ENCODE results near the gene PSMD9.
"Not testable (repeated sequence)": the region's sequence is repeated elsewhere in the genome, so short reads cannot be mapped to it uniquely, and the experiment has no call there.

PSMD9 gene

GRCh38 chr12:121874071-121874470 lies 14.5 kb upstream of the PSMD9 start:
- H2BK5ac ChIP-seq (ENCODE audit: low read depth, low read length, poor library complexity), result no peak overlapping the region
- no CpG with 5 or more reads among the region's 6 CpGs for WGBS (ENCODE audit: extremely low coverage, insufficient coverage, insufficient read length)
- H3K4me3 ChIP-seq (ENCODE audit: low read depth, low read length), result no peak overlapping the region
- H4K12ac ChIP-seq (ENCODE audit: low read depth, low read length), result no peak overlapping the region
- no peak overlapping the region for H4K91ac ChIP-seq (ENCODE audit: low read depth, low read length)
- H2AFZ ChIP-seq (ENCODE audit: insufficient read depth, low read length, poor library complexity), result no peak overlapping the region
- no peaks in the 10 kb centered on the region for H3K27me3 ChIP-seq (ENCODE audit: insufficient read depth, low read length)
- no peaks in the 10 kb centered on the region for H3K79me1 ChIP-seq (ENCODE audit: low read length)
- no peak overlapping the region for H3K27ac ChIP-seq (ENCODE audit: low read depth, low read length)
- H2AK5ac ChIP-seq (ENCODE audit: low read length), result no peak overlapping the region
- no peak overlapping the region for H3K9ac ChIP-seq (ENCODE audit: low read length)
- no peaks in the 10 kb centered on the region for H3K79me2 ChIP-seq (ENCODE audit: control insufficient read depth, insufficient read depth, low read length, poor library complexity)
- H2BK12ac ChIP-seq (ENCODE audit: low read length), result no peak overlapping the region
- H3K9me3 ChIP-seq (ENCODE audit: insufficient read depth, low read depth, low read length), result no peaks in the 10 kb centered on the region
- H3K4me2 ChIP-seq (ENCODE audit: low read length), result no peak overlapping the region
- no peak for DNase-seq
- H4K8ac ChIP-seq (ENCODE audit: low read depth, low read length), result no peak overlapping the region
- no peak overlapping the region for H3K23ac ChIP-seq (ENCODE audit: low read length)
- no peaks in the 10 kb centered on the region for H3K36me3 ChIP-seq (ENCODE audit: control insufficient read depth in 1 of 2, insufficient read depth in 2 of 2, low read length in 2 of 2)
- H3K4me1 ChIP-seq (ENCODE audit: control insufficient read depth in 1 of 2, insufficient read depth in 2 of 2, low read length in 2 of 2), result peaks cover 0 to 2% of the 10 kb centered on the region in 2 experiments
- H2BK120ac ChIP-seq (ENCODE audit: insufficient read depth, low read length, poor library complexity), result no peak overlapping the region
- no peak overlapping the region for H3K18ac ChIP-seq (ENCODE audit: low read length)
- no peak overlapping the region for H3K14ac ChIP-seq (ENCODE audit: low read length)
- H3K4ac ChIP-seq (ENCODE audit: low read depth, low read length), result no peak overlapping the region

GRCh38 chr12:121875582-121875981 lies 13.0 kb upstream of the PSMD9 start:
- no CpG with 5 or more reads among the region's 6 CpGs for WGBS (ENCODE audit: extremely low coverage, insufficient coverage, insufficient read length)
- H2BK5ac ChIP-seq (ENCODE audit: low read depth, low read length, poor library complexity), result no peak overlapping the region
- H3K4me1 ChIP-seq (ENCODE audit: control insufficient read depth in 1 of 2, insufficient read depth in 2 of 2, low read length in 2 of 2), result peaks cover 0 to 2% of the 10 kb centered on the region in 2 experiments
- H3K14ac ChIP-seq (ENCODE audit: low read length), result no peak overlapping the region
- no peak overlapping the region for H3K4me2 ChIP-seq (ENCODE audit: low read length)
- no peak overlapping the region for H3K4me3 ChIP-seq (ENCODE audit: low read depth, low read length)
- H2AFZ ChIP-seq (ENCODE audit: insufficient read depth, low read length, poor library complexity), result no peak overlapping the region
- H2BK120ac ChIP-seq (ENCODE audit: insufficient read depth, low read length, poor library complexity), result no peak overlapping the region
- H3K27me3 ChIP-seq (ENCODE audit: insufficient read depth, low read length), result no peaks in the 10 kb centered on the region
- DNase-seq, result no peak
- H3K79me1 ChIP-seq (ENCODE audit: low read length), result no peaks in the 10 kb centered on the region
- no peaks in the 10 kb centered on the region for H3K79me2 ChIP-seq (ENCODE audit: control insufficient read depth, insufficient read depth, low read length, poor library complexity)
- no peak overlapping the region for H2BK12ac ChIP-seq (ENCODE audit: low read length)
- H3K18ac ChIP-seq (ENCODE audit: low read length), result no peak overlapping the region
- no peaks in the 10 kb centered on the region for H3K36me3 ChIP-seq (ENCODE audit: control insufficient read depth in 1 of 2, insufficient read depth in 2 of 2, low read length in 2 of 2)
- no peak overlapping the region for H4K8ac ChIP-seq (ENCODE audit: low read depth, low read length)
- no peak overlapping the region for H3K27ac ChIP-seq (ENCODE audit: low read depth, low read length)
- H4K91ac ChIP-seq (ENCODE audit: low read depth, low read length), result peak overlapping the region; percentile 24
- H3K4ac ChIP-seq (ENCODE audit: low read depth, low read length), result no peak overlapping the region
- no peak overlapping the region for H2AK5ac ChIP-seq (ENCODE audit: low read length)
- no peaks in the 10 kb centered on the region for H3K9me3 ChIP-seq (ENCODE audit: insufficient read depth, low read depth, low read length)
- H4K12ac ChIP-seq (ENCODE audit: low read depth, low read length), result no peak overlapping the region
- no peak overlapping the region for H3K9ac ChIP-seq (ENCODE audit: low read length)
- no peak overlapping the region for H3K23ac ChIP-seq (ENCODE audit: low read length)

GRCh38 chr12:121876080-121876447 lies 12.5 kb upstream of the PSMD9 start:
- H3K4me3 ChIP-seq (ENCODE audit: low read depth, low read length); H3K18ac ChIP-seq (ENCODE audit: low read length); DNase-seq; H3K4me1 ChIP-seq (ENCODE audit: control insufficient read depth in 1 of 2, insufficient read depth in 2 of 2, low read length in 2 of 2); H4K12ac ChIP-seq (ENCODE audit: low read depth, low read length); H3K27ac ChIP-seq (ENCODE audit: low read depth, low read length); H2BK120ac ChIP-seq (ENCODE audit: insufficient read depth, low read length, poor library complexity); H2AK5ac ChIP-seq (ENCODE audit: low read length); H3K4ac ChIP-seq (ENCODE audit: low read depth, low read length); H3K79me1 ChIP-seq (ENCODE audit: low read length); H3K23ac ChIP-seq (ENCODE audit: low read length); H3K27me3 ChIP-seq (ENCODE audit: insufficient read depth, low read length); H3K9me3 ChIP-seq (ENCODE audit: insufficient read depth, low read depth, low read length); H3K36me3 ChIP-seq (ENCODE audit: control insufficient read depth in 1 of 2, insufficient read depth in 2 of 2, low read length in 2 of 2); H4K8ac ChIP-seq (ENCODE audit: low read depth, low read length); H3K9ac ChIP-seq (ENCODE audit: low read length); H3K79me2 ChIP-seq (ENCODE audit: control insufficient read depth, insufficient read depth, low read length, poor library complexity); H2AFZ ChIP-seq (ENCODE audit: insufficient read depth, low read length, poor library complexity); H3K4me2 ChIP-seq (ENCODE audit: low read length); H2BK5ac ChIP-seq (ENCODE audit: low read depth, low read length, poor library complexity); H2BK12ac ChIP-seq (ENCODE audit: low read length); H3K14ac ChIP-seq (ENCODE audit: low read length): not testable (repeated sequence)
- H4K91ac ChIP-seq (ENCODE audit: low read depth, low read length), result peak overlapping the region; percentile 24
- WGBS (ENCODE audit: extremely low coverage, insufficient coverage, insufficient read length), result no CpG with 5 or more reads among the region's 8 CpGs

DNA sequence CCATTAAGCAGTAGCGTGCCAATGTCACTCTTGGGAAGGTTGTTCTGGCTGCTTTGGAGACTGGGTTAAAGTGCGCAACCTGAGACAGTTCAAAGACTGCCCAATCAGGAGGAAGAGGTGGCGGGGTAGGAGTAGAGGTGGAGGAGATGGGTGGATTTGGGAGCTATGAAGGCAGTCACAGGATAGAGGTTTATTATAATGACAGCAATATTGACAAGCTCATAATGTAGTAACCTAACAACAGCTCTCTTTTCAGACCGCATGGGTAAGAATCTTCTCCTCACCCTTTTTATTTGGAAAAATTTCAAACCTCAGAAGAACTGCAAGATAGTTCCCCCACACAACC lies 5.3 kb upstream of the PSMD9 start:
- no CpG with 5 or more reads among the region's 4 CpGs for WGBS (ENCODE audit: extremely low coverage, insufficient coverage, insufficient read length)
- Histone ChIP-seq H3K9me3 (ENCODE audit: insufficient read depth, low read depth, low read length) (no peaks in the 10 kb centered on the region), H4K91ac (ENCODE audit: low read depth, low read length) (no peak overlapping the region), H3K4me2 (ENCODE audit: low read length) (no peak overlapping the region), H3K9ac (ENCODE audit: low read length) (no peak overlapping the region), H2BK12ac (ENCODE audit: low read length) (no peak overlapping the region), H3K23ac (ENCODE audit: low read length) (no peak overlapping the region), H3K14ac (ENCODE audit: low read length) (no peak overlapping the region), H2BK120ac (ENCODE audit: insufficient read depth, low read length, poor library complexity) (no peak overlapping the region), H3K27ac (ENCODE audit: low read depth, low read length) (no peak overlapping the region), H3K79me1 (ENCODE audit: low read length) (peaks cover 2% of the 10 kb centered on the region), H2AK5ac (ENCODE audit: low read length) (no peak overlapping the region), H2BK5ac (ENCODE audit: low read depth, low read length, poor library complexity) (no peak overlapping the region), H3K4me1 (ENCODE audit: control insufficient read depth in 1 of 2, insufficient read depth in 2 of 2, low read length in 2 of 2) (peaks cover 2 to 3% of the 10 kb centered on the region in 2 experiments), H3K27me3 (ENCODE audit: insufficient read depth, low read length) (no peaks in the 10 kb centered on the region), H4K8ac (ENCODE audit: low read depth, low read length) (no peak overlapping the region), H2AFZ (ENCODE audit: insufficient read depth, low read length, poor library complexity) (no peak overlapping the region), H3K4ac (ENCODE audit: low read depth, low read length) (no peak overlapping the region), H3K4me3 (ENCODE audit: low read depth, low read length) (no peak overlapping the region), H4K12ac (ENCODE audit: low read depth, low read length) (no peak overlapping the region), H3K36me3 (ENCODE audit: control insufficient read depth in 1 of 2, insufficient read depth in 2 of 2, low read length in 2 of 2) (no peaks in the 10 kb centered on the region), H3K79me2 (ENCODE audit: control insufficient read depth, insufficient read depth, low read length, poor library complexity) (no peaks in the 10 kb centered on the region), H3K18ac (ENCODE audit: low read length) (no peak overlapping the region)
- DNase-seq, result peak in 1 of 2 donors; percentile 18
